Nephron (organoid): ENCODE data around the gene GPATCH3.
"Not testable (repeated sequence)": the region's sequence is repeated elsewhere in the genome, so short reads cannot be mapped to it uniquely, and the experiment has no call there.

Experiments
- H3K27ac Mint-ChIP-seq, 3 experiments: 2 replicates each; pipeline ENCODE4 v1.8.0; 2020; ENCODE audit warnings: mixed read lengths in 3 of 3, mild to moderate bottlenecking in 2 of 3, moderate library complexity in 1 of 3
- H3K27me3 Mint-ChIP-seq: 2 replicates; pipeline ENCODE4 v1.8.0; 2021; ENCODE audit warnings: low read depth, mild to moderate bottlenecking, moderate library complexity, mixed read lengths
- H3K36me3 Mint-ChIP-seq: 2 replicates; pipeline ENCODE4 v1.8.0; 2020; ENCODE audit warnings: low read depth, mixed read lengths
- H3K4me1 Mint-ChIP-seq: 2 replicates; pipeline ENCODE4 v1.8.0; 2020; ENCODE audit warnings: mixed read lengths
- H3K4me3 Mint-ChIP-seq, 3 experiments: 2 replicates each; pipeline ENCODE4 v1.8.0; 2020; ENCODE audit warnings: mild to moderate bottlenecking in 3 of 3, mixed read lengths in 3 of 3, moderate library complexity in 2 of 3
- H3K9me3 Mint-ChIP-seq: 2 replicates; pipeline ENCODE4 v1.8.0; 2020; ENCODE audit warnings: mixed read lengths
- TF ChIP-seq, protein P1 (sequence below), 3 experiments: fragments of 200-600 bp; sonication (generic); IDR thresholded peaks; one replicate each; pipeline ENCODE4 v1.5.0; 2021; ENCODE audit warnings: antibody characterized with exemption in 3 of 3; ENCODE audit not compliant: unreplicated experiment in 3 of 3

Gene GPATCH3

DNA sequence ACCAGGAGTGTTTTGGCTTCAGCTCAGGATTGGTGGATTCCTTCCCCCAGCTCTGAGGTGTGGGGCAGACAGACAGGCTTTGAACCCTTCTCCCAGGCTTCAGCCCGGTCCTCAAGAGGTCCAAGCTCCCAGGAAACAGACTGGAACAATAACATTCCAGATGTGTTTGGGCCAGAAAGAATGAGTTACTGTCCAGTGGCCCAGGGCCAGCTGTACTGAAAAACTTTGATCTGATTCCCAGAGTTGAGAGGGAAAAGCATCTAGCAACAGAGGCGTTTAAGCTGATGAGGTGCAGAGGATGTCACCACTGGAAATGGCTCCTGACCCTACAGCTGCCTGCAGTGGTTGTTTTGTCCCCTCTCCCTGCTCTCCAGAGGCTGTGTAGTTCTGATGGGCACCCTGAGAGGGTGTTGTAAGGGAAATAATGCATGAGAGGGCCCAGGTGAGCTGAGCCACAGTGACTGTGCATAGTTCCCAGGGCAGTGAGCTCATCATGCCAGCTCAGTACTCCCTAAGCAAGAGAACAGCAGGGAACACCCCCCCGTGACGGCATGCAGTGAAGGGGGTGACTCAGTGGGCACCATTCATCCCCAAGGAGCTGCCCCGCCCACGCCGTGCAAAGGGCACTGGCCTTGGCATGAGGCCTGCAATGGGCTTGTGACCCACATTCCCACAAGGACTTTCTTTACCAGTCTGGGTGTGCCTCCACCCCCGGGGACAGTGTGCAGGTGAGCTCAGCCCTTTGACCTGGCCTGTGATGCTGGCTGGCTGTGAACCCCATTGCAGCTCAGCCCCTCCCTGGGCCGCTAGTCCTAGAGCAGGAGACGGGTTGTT lies 51.1 kb downstream of the GPATCH3 start:
- H3K4me3 Mint-ChIP-seq: no peak overlapping the region
- H3K27me3 Mint-ChIP-seq: no peaks in the 10 kb centered on the region
- TF ChIP-seq, protein P1, sequence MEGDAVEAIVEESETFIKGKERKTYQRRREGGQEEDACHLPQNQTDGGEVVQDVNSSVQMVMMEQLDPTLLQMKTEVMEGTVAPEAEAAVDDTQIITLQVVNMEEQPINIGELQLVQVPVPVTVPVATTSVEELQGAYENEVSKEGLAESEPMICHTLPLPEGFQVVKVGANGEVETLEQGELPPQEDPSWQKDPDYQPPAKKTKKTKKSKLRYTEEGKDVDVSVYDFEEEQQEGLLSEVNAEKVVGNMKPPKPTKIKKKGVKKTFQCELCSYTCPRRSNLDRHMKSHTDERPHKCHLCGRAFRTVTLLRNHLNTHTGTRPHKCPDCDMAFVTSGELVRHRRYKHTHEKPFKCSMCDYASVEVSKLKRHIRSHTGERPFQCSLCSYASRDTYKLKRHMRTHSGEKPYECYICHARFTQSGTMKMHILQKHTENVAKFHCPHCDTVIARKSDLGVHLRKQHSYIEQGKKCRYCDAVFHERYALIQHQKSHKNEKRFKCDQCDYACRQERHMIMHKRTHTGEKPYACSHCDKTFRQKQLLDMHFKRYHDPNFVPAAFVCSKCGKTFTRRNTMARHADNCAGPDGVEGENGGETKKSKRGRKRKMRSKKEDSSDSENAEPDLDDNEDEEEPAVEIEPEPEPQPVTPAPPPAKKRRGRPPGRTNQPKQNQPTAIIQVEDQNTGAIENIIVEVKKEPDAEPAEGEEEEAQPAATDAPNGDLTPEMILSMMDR (IDR thresholded peaks at IDR 0.05; ENCODE audit: unreplicated experiment in 3 of 3): no peak
- no peak overlapping the region for H3K27ac Mint-ChIP-seq
- no peaks in the 10 kb centered on the region for H3K9me3 Mint-ChIP-seq
- H3K36me3 Mint-ChIP-seq: peaks cover 51% of the 10 kb centered on the region
- H3K4me1 Mint-ChIP-seq: no peaks in the 10 kb centered on the region

DNA sequence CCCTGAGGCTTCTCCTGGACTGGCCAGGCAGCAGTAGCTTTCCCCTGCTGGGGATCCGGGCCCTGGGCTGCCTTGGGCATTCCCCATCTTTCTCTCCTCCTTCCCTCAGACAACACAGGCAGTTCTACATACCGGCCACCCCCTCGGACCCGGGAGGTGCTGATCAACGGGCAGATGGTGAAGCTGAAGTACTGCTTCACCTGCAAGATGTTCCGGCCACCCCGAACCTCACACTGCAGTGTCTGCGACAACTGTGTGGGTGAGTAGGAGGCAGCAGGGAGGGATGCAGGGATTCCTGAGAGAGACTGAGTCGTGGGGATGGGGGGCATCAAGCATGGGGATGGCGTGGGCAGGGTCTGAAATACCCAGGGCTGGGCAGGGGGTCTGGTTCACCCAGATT lies 51.8 kb downstream of the GPATCH3 start:
- TF ChIP-seq, protein P1 (IDR thresholded peaks at IDR 0.05; ENCODE audit: unreplicated experiment in 3 of 3): no peak
- no peak overlapping the region for H3K27ac Mint-ChIP-seq
- peaks cover 53% of the 10 kb centered on the region for H3K36me3 Mint-ChIP-seq
- H3K4me3 Mint-ChIP-seq: no peak overlapping the region
- no peaks in the 10 kb centered on the region for H3K27me3 Mint-ChIP-seq
- no peaks in the 10 kb centered on the region for H3K9me3 Mint-ChIP-seq
- no peaks in the 10 kb centered on the region for H3K4me1 Mint-ChIP-seq

DNA sequence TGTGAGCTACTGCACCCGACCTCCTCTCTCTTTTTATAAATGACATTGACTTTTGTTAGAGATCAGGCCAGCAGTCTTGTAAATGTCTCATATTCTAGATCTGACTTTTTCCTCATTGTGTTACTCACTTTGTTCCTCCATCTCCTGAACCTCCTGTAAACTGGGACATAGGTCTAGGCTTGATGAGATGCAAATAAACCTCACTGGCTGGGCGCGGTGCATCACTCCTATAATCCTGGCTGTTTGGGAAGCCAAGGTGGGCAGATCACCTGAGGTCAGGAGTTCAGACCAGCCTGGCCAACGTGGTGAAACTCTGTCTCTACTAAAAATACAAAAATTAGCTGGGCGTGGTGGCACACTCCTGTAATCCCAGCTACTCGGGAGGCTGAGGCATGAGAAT lies 52.4 kb downstream of the GPATCH3 start:
- not testable (repeated sequence) for H3K4me1 Mint-ChIP-seq, H3K9me3 Mint-ChIP-seq, H3K4me3 Mint-ChIP-seq, H3K27me3 Mint-ChIP-seq, H3K27ac Mint-ChIP-seq
- H3K36me3 Mint-ChIP-seq: peaks cover 50% of the 10 kb centered on the region

DNA sequence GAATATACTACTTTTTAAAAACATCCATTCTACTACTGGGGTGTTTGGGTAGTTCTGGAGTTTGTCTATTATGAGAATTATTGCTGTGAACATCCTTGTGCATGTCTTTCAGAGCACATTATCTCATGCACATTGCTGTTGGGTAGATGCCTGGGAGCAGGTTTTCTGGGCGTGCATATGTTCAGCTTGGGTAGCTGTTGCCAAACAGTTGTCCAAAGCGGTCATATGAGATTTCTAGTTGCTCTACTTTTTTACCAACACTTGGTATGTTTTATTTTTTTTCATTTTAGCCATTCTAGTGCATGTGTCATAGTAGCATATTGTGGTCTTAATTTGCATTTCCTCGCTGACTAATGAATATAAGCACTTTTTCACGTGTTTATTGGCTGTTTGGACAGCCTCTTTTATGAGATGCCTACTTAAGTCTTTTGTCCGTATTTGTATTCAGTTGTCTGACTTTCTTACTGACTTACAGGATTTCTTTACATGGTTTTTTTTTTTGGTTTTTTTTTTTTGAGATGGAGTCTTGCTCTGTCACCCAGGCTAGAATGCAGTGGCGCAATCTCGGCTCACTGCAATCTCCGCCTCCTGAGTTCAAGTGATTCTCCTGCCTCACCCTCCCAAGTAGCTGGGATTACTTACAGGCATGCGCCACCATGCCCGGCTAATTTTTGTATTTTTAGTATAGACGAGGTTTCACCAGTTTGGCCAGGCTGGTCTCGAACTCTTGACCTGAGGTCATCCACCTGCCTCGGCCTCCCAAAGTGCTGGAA lies 55.7 kb downstream of the GPATCH3 start:
- Mint-ChIP-seq H3K27ac (no peak overlapping the region), H3K9me3 (no peaks in the 10 kb centered on the region), H3K36me3 (peaks cover 41% of the 10 kb centered on the region), H3K4me1 (no peaks in the 10 kb centered on the region), H3K27me3 (no peaks in the 10 kb centered on the region), H3K4me3 (no peak overlapping the region)
- TF ChIP-seq, protein P1 (IDR thresholded peaks at IDR 0.05; ENCODE audit: unreplicated experiment in 3 of 3): no peak
